HepG2 (cell line): ENCODE data around the gene PLCG2. TPM values are rescaled to one million over a fixed set of nuclear protein-coding genes. Genes with fewer than 3 reads are reported as not detected.

Experiments
- ATAC-seq: fragments of 200-7000 bp; cut with Tn5 transposase; 3 replicates; pipeline ENCODE4 v1.9.1; 2020; ENCODE audit warnings: mild to moderate bottlenecking, moderate library complexity
- BruUV-seq: library from RNA; stranded (reverse); fragments of 400-500 nt; replicated peaks from 2 replicates; lab custom pipeline; 2021; lab: Mats Ljungman, UMichigan
- CTCF ChIA-PET: fragments of 300-600 bp; formaldehyde crosslinking; extraction: SDS; loops from one replicate; lab custom pipeline; 2021; ENCODE audit warnings: low total read pairs, inconsistent platforms, low intra/inter-chr PET ratio; lab: Yijun Ruan, JAX
- POLR2A ChIA-PET: fragments of 350-600 bp; sonication (Branson Sonifier 250); formaldehyde crosslinking; loops from one replicate; lab custom pipeline; 2020; ENCODE audit warnings: antibody characterized with exemption, inconsistent platforms; lab: Yijun Ruan, JAX
- DNase-seq: peaks from one replicate; pipeline ENCODE4 v3.0.0-alpha.2; 2015; ENCODE audit warnings: low spot score
- FAIRE-seq: peaks from 3 replicates; lab custom pipeline; 2011; peaks lifted over from hg19 to GRCh38; lab: Jason Lieb, UNC
- H2AFZ ChIP-seq: one replicate; pipeline ENCODE4 v1.6.1; 2011; ENCODE audit warnings: low read length, inconsistent platforms
- H3K27ac ChIP-seq: fragments of 300-600 bp; 3 replicates; pipeline ENCODE4 v1.8.0; 2011; ENCODE audit warnings: mixed run types, mild to moderate bottlenecking, mixed read lengths, low read length, inconsistent platforms; ENCODE audit not compliant: insufficient read depth; ENCODE audit errors: extremely low read length
- H3K27me3 ChIP-seq, 2 experiments: fragments of 200-600 bp in 1 of 2; 2 replicates in 1 of 2; 3 replicates in 1 of 2; pipeline versions ENCODE4 v1.6.0 to v1.8.0; 2011; ENCODE audit warnings: low read length in 2 of 2, mild to moderate bottlenecking in 2 of 2, moderate library complexity in 2 of 2, inconsistent platforms in 1 of 2; ENCODE audit not compliant: insufficient read depth in 2 of 2, control insufficient read depth in 1 of 2
- H3K36me3 ChIP-seq, 2 experiments: fragments of 200-600 bp in 1 of 2; replicated peaks in 1 of 2; 2 replicates in 1 of 2; 3 replicates in 1 of 2; pipeline versions ENCODE4 v1.5.1 to v1.8.0; 2011; ENCODE audit warnings: low read length in 2 of 2, inconsistent platforms in 1 of 2; ENCODE audit not compliant: insufficient read depth in 2 of 2, control insufficient read depth in 1 of 2
- H3K4me1 ChIP-seq: 2 replicates; pipeline ENCODE4 v1.5.1; 2012; ENCODE audit warnings: low read length, inconsistent platforms; ENCODE audit not compliant: insufficient read depth
- H3K4me2 ChIP-seq: 2 replicates; pipeline ENCODE4 v1.6.0; 2011; ENCODE audit warnings: low read depth, low read length, inconsistent platforms
- H3K4me3 ChIP-seq, 3 experiments: fragments of 200-600 bp in 1 of 3; sonication (generic), shearing (Covaris generic) in 1 of 3; replicated peaks in 1 of 3; 2 replicates each; pipeline ENCODE4 v1.5.1; 2011 to 2016; ENCODE audit warnings: low read length in 3 of 3, inconsistent platforms in 2 of 3, low read depth in 2 of 3, mild to moderate bottlenecking in 2 of 3, control low read depth in 1 of 3, mixed read lengths in 1 of 3; ENCODE audit not compliant: insufficient read depth in 1 of 3
- H3K79me2 ChIP-seq: one replicate; pipeline ENCODE4 v1.6.1; 2011; ENCODE audit warnings: low read length, inconsistent platforms; ENCODE audit not compliant: insufficient read depth
- H3K9ac ChIP-seq: 2 replicates; pipeline ENCODE4 v1.6.0; 2011; ENCODE audit warnings: mild to moderate bottlenecking, low read depth, low read length, inconsistent platforms; ENCODE audit not compliant: insufficient read depth
- H3K9me3 ChIP-seq: 2 replicates; pipeline ENCODE4 v1.5.1; 2012; ENCODE audit warnings: mild to moderate bottlenecking, low read length
- H4K20me1 ChIP-seq: 2 replicates; pipeline ENCODE4 v1.6.0; 2011; ENCODE audit warnings: inconsistent platforms, mild to moderate bottlenecking, low read length, moderate library complexity; ENCODE audit not compliant: insufficient read depth
- CEBPB ChIP-seq: IDR thresholded peaks from 2 replicates; pipeline ENCODE4 v1.6.1; 2011; ENCODE audit warnings: low read depth, low read length, improper control_type of control experiment, borderline replicate concordance
- HCFC1 ChIP-seq: fragments of 150-350 bp; IDR thresholded peaks from 2 replicates; pipeline ENCODE4 v1.6.1; 2014; ENCODE audit warnings: low read depth, low read length
- MBD4 ChIP-seq: IDR thresholded peaks from 2 replicates; pipeline ENCODE4 v1.6.1; 2012; ENCODE audit warnings: low read length, inconsistent platforms, borderline replicate concordance
- PREB ChIP-seq: sonication (generic); formaldehyde crosslinking; IDR thresholded peaks from 2 replicates; pipeline ENCODE4 v1.4.0; 2020; ENCODE audit warnings: missing genetic modification reagents
- RFX5 ChIP-seq: IDR thresholded peaks from 2 replicates; pipeline ENCODE4 v1.6.1; 2011; ENCODE audit warnings: low read depth, low read length, improper control_type of control experiment
- ZNF24 ChIP-seq: fragments of 450-650 bp; IDR thresholded peaks from 2 replicates; pipeline ENCODE4 v1.6.1; 2017; ENCODE audit warnings: antibody characterized with exemption, mild to moderate bottlenecking
- ZNF432 ChIP-seq: sonication (generic); formaldehyde crosslinking; IDR thresholded peaks from 2 replicates; pipeline ENCODE4 v1.5.0; 2020; ENCODE audit warnings: missing genetic modification reagents, mild to moderate bottlenecking, borderline replicate concordance
- WGBS: methylation state at CpG from one replicate; pipeline ENCODE4 v1.1.6; 2017; ENCODE audit warnings: low lambda C conversion rate; 5-methylcytosine and 5-hydroxymethylcytosine counted together
- in situ Hi-C: cut with HindIII; loops from 2 replicates; pipeline ENCODE4 v1.10.0; 2017; ENCODE audit warnings: low pct_unique_long_range_greater_than_20kb; ENCODE audit not compliant: extremely low pct_ligation_motif_present
- intact Hi-C: fragments of 100-400 bp; cut with micrococcal nuclease; formaldehyde crosslinking; loops from one replicate; pipeline ENCODE4 v1.10.0; 2022; ENCODE audit not compliant: unreplicated experiment
- polyA plus RNA-seq, 8 experiments: library from polyadenylated mRNA; depleted of rRNA in 3 of 8; stranded (reverse) in 7 of 8; unstranded in 1 of 8; fragments of >200 nt; fragmentation: Illumina TruSeq in 4 of 8; extraction: Trizol in 4 of 8; gene quantifications; 2 replicates each; pipeline versions ENCODE4 v1.2.1 to v1.2.3, GENCODE V29; 2011 to 2016; ENCODE audit warnings: low read depth in 4 of 8, missing spikeins in 1 of 8, mixed read lengths in 1 of 8; ENCODE audit not compliant: insufficient read depth in 1 of 8
- total RNA-seq, 5 experiments: library from RNA; depleted of rRNA; stranded (reverse); fragments of >200 nt; fragmentation: Illumina TruSeq; extraction: Trizol; gene quantifications; 2 replicates each; pipeline ENCODE4 v1.2.3, GENCODE V29; 2016; ENCODE audit warnings: low read depth in 1 of 5
- TF ChIP-seq, protein P1 (sequence below): IDR thresholded peaks from 2 replicates; pipeline ENCODE4 v1.4.0; 2020; ENCODE audit warnings: mild to moderate bottlenecking, missing genetic modification reagents
- TF ChIP-seq, protein P2 (sequence below): sonication (generic); formaldehyde crosslinking; IDR thresholded peaks from 2 replicates; pipeline ENCODE4 v1.8.0; 2022; ENCODE audit warnings: mild to moderate bottlenecking, missing genetic modification reagents, moderate library complexity
- TF ChIP-seq, protein P3 (sequence below): sonication (generic); formaldehyde crosslinking; IDR thresholded peaks from 2 replicates; pipeline ENCODE4 v1.9.0; 2021; ENCODE audit warnings: missing genetic modification reagents, mild to moderate bottlenecking, borderline replicate concordance
- TF ChIP-seq, protein P4 (sequence below): sonication (generic); formaldehyde crosslinking; conservative IDR thresholded peaks from 2 replicates; pipeline ENCODE4 v1.8.1; 2023; ENCODE audit warnings: missing genetic modification reagents

Gene PLCG2
- total and polyA plus RNA-seq, 2 of the 13 experiments (the other 11 are each of a cell fraction or from before 2014, with no cell fraction given): 0.13 to 0.18 TPM

DNA sequence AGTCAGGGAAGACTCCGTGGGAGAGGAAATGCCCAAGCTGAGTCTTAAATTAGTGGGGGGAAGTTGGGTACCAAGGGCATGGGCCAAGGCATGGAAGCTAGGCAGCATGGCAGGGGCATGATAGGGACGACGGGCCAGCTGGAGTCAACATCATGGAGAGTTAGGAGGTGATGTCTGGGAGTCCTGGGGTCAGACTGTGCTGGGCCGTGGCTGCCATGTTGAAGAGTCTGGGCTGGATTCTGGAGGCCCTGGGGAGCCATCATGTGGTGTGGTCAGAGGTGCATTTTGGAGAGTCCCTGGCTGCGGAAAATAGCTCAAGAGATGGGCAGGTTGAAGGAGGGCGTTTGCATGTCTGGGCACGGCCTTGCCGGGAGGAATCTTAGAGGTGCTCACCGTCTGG is 146.9 kb downstream of the PLCG2 start:
- TF ChIP-seq HCFC1: no peak
- TF ChIP-seq ZNF24: no peak
- TF ChIP-seq PREB: no peak
- TF ChIP-seq, protein P1, sequence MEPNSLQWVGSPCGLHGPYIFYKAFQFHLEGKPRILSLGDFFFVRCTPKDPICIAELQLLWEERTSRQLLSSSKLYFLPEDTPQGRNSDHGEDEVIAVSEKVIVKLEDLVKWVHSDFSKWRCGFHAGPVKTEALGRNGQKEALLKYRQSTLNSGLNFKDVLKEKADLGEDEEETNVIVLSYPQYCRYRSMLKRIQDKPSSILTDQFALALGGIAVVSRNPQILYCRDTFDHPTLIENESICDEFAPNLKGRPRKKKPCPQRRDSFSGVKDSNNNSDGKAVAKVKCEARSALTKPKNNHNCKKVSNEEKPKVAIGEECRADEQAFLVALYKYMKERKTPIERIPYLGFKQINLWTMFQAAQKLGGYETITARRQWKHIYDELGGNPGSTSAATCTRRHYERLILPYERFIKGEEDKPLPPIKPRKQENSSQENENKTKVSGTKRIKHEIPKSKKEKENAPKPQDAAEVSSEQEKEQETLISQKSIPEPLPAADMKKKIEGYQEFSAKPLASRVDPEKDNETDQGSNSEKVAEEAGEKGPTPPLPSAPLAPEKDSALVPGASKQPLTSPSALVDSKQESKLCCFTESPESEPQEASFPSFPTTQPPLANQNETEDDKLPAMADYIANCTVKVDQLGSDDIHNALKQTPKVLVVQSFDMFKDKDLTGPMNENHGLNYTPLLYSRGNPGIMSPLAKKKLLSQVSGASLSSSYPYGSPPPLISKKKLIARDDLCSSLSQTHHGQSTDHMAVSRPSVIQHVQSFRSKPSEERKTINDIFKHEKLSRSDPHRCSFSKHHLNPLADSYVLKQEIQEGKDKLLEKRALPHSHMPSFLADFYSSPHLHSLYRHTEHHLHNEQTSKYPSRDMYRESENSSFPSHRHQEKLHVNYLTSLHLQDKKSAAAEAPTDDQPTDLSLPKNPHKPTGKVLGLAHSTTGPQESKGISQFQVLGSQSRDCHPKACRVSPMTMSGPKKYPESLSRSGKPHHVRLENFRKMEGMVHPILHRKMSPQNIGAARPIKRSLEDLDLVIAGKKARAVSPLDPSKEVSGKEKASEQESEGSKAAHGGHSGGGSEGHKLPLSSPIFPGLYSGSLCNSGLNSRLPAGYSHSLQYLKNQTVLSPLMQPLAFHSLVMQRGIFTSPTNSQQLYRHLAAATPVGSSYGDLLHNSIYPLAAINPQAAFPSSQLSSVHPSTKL (CRISPR knock-in tag): no peak
- TF ChIP-seq MBD4: no peak
- TF ChIP-seq, protein P2, sequence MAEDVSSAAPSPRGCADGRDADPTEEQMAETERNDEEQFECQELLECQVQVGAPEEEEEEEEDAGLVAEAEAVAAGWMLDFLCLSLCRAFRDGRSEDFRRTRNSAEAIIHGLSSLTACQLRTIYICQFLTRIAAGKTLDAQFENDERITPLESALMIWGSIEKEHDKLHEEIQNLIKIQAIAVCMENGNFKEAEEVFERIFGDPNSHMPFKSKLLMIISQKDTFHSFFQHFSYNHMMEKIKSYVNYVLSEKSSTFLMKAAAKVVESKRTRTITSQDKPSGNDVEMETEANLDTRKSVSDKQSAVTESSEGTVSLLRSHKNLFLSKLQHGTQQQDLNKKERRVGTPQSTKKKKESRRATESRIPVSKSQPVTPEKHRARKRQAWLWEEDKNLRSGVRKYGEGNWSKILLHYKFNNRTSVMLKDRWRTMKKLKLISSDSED (CRISPR knock-in tag): no peak
- TF ChIP-seq ZNF432 (CRISPR knock-in tag): no peak
- TF ChIP-seq, protein P3, sequence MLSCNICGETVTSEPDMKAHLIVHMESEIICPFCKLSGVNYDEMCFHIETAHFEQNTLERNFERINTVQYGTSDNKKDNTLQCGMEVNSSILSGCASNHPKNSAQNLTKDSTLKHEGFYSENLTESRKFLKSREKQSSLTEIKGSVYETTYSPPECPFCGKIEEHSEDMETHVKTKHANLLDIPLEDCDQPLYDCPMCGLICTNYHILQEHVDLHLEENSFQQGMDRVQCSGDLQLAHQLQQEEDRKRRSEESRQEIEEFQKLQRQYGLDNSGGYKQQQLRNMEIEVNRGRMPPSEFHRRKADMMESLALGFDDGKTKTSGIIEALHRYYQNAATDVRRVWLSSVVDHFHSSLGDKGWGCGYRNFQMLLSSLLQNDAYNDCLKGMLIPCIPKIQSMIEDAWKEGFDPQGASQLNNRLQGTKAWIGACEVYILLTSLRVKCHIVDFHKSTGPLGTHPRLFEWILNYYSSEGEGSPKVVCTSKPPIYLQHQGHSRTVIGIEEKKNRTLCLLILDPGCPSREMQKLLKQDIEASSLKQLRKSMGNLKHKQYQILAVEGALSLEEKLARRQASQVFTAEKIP (CRISPR knock-in tag): no peak
- no peak for TF ChIP-seq CEBPB
- TF ChIP-seq, protein P4, sequence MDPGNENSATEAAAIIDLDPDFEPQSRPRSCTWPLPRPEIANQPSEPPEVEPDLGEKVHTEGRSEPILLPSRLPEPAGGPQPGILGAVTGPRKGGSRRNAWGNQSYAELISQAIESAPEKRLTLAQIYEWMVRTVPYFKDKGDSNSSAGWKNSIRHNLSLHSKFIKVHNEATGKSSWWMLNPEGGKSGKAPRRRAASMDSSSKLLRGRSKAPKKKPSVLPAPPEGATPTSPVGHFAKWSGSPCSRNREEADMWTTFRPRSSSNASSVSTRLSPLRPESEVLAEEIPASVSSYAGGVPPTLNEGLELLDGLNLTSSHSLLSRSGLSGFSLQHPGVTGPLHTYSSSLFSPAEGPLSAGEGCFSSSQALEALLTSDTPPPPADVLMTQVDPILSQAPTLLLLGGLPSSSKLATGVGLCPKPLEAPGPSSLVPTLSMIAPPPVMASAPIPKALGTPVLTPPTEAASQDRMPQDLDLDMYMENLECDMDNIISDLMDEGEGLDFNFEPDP: no peak
- TF ChIP-seq RFX5: no peak
- no peaks in the 10 kb centered on the region for H3K36me3 ChIP-seq
- CTCF ChIA-PET: no interaction called here
- ATAC-seq: no peak
- no TSS peak for BruUV-seq
- no peak overlapping the region for H3K9ac ChIP-seq
- H3K4me3 ChIP-seq: no peak overlapping the region
- H3K9me3 ChIP-seq: no peaks in the 10 kb centered on the region
- intact Hi-C loops: no loop called here
- peaks cover 1 to 45% of the 10 kb centered on the region in 2 experiments; a peak in 4 of 5 replicates for H3K27me3 ChIP-seq
- in situ Hi-C loops: no loop called here
- no peaks in the 10 kb centered on the region for H4K20me1 ChIP-seq
- no peak for FAIRE-seq
- DNase-seq: no peak
- no peaks in the 10 kb centered on the region for H3K4me1 ChIP-seq
- H3K4me2 ChIP-seq: no peak overlapping the region
- H3K79me2 ChIP-seq: no peaks in the 10 kb centered on the region
- 47% methylated on average over 8 of the region's 9 CpGs for WGBS
- H2AFZ ChIP-seq: no peak overlapping the region
- H3K27ac ChIP-seq: no peak overlapping the region
- POLR2A ChIA-PET: no interaction called here
